Measurements from ENCODE around the gene HEPACAM2.

HEPACAM2 gene

DNA sequence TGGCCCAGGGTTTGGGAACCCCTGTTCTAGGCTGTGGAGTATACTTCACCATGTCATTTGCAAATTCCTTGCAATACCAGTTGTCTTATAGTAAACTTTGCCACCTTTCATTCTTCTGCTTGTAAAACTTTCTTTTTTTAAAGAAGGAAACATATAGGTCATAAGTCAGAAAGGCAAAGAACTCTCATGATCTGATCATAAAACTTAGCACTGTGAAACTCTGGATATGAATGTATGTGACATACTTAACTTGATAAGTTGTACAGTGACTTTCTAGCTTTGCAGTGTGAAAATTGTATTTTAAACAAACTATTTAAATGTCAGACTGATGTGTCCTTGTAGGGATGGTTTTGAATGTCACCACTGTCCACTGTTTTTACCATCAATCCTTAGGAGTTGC, 47.1 kb downstream of the HEPACAM2 start:
- DNase-seq (ENCODE audit: insufficient read length, low spot score) (no peak), FAIRE-seq (no peak)
- no peak for TF ChIP-seq POLR2A (IDR thresholded peaks at IDR 0.05; ENCODE audit: low read depth, low read length)

DNA sequence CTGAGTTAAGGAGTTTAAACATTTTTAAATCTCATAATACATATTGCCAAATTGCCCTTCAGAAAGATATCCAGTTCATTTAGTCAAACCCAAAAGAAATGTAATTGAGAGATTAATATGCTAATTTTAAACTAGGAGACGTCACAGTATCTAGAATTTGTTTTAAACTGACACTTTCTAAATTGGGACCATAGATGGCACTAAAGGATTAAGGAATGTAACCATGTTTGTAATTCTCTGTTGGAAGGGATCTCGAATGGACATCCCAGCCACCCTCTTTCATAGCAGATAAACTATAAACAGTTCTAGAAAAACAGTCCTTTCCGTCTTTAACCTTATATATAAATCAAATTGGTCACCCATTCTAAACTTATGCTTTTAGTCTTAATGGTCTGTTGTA, 48.1 kb downstream of the HEPACAM2 start:
- no peak for TF ChIP-seq POLR2A (IDR thresholded peaks at IDR 0.05; ENCODE audit: low read depth, low read length)
- DNase-seq (ENCODE audit: insufficient read length, low spot score) = no peak
- no peak for FAIRE-seq

DNA sequence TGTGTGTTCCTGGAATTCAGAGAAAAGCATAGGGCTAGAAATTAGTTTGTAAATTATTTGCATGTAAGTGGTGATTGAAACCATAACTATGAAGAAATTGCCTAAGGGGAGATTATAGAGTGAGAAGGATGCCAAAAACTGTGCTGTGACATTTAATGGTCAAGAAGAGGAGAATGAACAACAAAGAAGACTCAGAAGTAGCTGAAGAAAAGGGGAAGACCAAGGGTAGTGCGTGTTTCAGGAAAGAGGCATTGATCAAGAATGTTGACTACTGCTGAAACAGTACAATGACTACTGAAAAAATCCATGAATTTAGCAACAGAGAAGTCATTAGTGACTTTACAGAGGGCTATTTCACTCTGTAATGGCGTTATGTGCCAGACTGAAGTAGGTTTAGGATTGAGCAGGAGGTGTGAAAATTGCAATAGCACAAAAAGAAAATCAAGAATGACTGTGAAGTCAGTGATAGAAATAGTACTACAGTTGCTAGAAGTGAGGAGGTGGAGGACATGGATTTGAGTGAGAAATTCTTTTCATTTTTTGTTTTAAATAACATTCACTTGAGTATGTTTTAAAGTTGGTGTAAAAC, 49.2 kb downstream of the HEPACAM2 start:
- TF ChIP-seq POLR2A (IDR thresholded peaks at IDR 0.05; ENCODE audit: low read depth, low read length) = no peak
- FAIRE-seq = no peak
- no peak for DNase-seq (ENCODE audit: insufficient read length, low spot score)

DNA sequence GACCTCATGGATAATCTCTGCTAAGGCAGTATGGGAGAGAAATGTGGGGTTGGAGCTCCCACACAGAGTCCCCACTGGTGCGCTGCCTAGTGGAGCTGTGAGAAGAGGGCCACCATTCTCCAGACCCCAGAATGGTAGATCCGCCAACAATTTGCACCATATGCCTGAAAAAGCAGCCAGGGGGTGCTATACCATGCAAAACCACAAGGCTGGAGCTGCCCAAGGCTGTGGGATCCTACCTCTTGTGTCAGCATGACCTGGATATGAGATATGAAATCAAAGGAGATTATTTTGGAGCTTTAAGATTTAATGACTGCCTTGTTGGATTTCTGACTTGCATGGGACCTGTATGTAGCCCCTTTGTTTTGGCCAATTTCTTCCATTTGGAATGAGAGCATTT, 51.0 kb downstream of the HEPACAM2 start:
- FAIRE-seq (no peak), DNase-seq (ENCODE audit: insufficient read length, low spot score) (no peak)
- TF ChIP-seq POLR2A (IDR thresholded peaks at IDR 0.05; ENCODE audit: low read depth, low read length) = no peak

DNA sequence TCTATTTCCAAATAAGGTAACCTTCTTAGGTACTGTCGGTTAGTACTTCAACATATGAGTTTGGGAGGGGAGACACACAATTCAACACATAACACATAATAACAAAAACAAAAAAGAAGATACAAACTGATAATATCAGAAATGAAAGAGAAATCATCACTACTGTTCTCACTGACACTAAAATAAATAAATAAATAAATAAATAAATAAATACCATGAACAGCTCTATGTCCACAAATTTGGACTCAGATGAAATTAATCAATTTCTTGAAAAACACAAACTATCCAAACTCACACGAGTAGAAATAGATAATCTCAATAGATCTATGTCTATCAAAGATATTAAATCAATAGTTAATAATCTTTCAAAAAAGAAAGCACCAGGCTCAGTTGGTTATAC, 53.6 kb downstream of the HEPACAM2 start:
- TF ChIP-seq POLR2A (IDR thresholded peaks at IDR 0.05; ENCODE audit: low read depth, low read length) = no peak
- DNase-seq (ENCODE audit: insufficient read length, low spot score) = no peak
- FAIRE-seq = no peak

DNA sequence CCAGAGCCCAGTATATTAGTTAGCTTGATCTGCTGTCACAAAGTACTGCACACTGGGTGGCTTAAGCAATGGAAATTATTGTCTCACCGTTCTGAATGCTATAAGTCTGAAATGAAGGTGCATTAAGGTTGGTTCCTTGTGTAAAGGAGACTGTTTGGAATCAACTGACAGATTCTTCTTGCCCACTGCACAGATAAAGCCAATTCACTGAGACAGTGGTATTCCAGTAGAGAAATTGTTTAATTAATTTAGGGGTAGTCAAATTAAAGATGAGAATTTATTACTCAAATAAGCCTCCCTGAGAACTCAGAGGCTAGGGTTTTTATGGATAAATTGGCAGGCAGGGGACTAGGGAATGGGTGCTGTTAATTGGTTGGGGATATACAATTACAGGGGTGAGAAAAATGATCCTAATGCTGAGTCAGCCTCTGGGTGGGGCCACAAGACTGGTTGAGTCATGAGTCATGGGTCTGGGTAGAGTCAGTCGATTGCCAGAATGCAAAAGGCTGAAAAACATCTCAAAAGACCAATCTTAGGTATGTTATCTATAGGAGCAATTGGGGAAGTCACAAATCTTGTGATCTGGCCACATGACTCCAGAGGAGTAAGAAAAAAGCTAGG, 54.6 kb downstream of the HEPACAM2 start:
- DNase-seq (ENCODE audit: insufficient read length, low spot score) (no peak), FAIRE-seq (no peak)
- TF ChIP-seq POLR2A (IDR thresholded peaks at IDR 0.05; ENCODE audit: low read depth, low read length) = no peak

DNA sequence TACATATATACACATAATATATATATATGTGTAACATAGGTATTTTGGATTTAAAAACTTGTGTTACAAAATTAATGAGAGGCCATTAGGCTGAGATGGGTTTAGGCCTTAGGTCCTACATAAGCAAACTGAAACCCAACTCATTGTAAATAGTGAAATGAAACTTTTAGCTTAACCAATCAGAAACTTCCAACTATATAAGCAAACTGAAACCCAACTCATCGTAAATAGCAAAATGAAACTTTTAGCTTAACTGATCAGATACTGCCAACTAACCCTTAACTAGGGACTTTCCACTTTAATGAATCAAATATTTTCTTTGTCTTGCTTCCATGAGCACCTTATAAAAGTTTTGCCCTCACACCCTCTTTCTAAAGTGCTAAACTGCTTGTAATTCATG, 60.8 kb downstream of the HEPACAM2 start:
- no peak for TF ChIP-seq POLR2A (IDR thresholded peaks at IDR 0.05; ENCODE audit: low read depth, low read length)
- no peak for DNase-seq (ENCODE audit: insufficient read length, low spot score)
- no peak for FAIRE-seq

DNA sequence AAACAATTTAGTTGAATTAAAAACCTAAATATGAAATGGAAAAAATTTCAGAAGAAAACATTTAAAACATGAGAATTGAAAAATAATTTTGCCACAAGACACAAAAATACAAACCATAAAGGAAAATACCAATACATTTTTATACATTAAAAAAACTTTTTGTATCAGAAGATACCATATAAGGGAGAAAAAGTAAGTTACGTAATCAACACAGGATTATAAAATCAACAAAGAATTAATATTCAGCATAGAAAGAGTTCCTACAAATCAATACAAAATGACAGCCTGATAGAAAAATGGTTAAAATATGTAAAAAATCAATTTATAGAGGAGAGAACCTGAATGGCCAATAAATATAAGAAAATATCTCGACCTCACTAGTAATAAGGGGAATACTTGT, 61.5 kb downstream of the HEPACAM2 start:
- TF ChIP-seq POLR2A (IDR thresholded peaks at IDR 0.05; ENCODE audit: low read depth, low read length) = no peak
- no peak for DNase-seq (ENCODE audit: insufficient read length, low spot score)
- no peak for FAIRE-seq

DNA sequence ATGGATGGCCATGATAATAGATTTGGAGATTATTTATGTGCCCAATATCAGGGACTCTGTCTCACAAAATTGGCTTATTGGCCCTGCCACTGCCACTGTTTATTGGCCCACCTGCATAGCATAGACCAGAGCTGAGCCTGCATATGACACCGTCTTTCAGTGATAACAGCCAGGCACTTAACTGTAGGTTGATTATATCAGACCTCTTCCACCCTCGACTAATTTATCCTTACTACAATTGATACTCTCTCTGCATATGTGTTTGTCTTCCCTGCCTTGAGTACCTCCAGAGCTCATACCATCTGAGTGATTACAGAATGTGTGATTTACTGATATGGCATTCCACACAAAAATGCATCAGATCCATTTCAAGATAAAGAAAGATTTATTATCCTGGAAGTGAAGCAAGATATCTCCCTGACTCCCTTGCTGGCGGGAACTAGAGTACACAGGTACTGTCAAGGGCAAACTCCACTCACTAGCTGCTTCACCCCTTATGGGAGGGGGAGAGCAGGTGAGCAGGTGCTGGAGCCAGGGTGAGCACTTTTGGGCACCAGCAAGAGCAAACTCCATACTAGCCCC, 65.0 kb downstream of the HEPACAM2 start:
- DNase-seq (ENCODE audit: insufficient read length, low spot score) (no peak), FAIRE-seq (no peak)
- no peak for TF ChIP-seq POLR2A (IDR thresholded peaks at IDR 0.05; ENCODE audit: low read depth, low read length)

DNA sequence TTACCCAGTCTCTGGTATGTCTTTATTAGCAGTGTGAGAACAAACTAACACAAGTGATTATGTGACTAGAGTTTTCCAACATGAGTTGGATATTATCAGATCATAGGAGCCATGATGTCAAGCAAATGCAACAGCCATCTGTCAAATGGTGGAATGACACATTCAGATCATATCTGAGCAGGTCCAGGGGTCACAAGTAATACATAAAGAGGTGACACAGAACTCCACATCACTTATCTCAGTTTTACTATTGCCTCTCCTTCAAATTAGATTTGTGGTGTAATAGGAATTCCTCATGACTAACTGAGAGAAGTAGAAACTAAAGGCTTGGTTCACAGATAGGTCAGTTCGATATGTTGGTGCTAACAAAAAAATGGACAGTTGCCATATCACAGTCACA, 65.9 kb downstream of the HEPACAM2 start:
- FAIRE-seq = no peak
- TF ChIP-seq POLR2A (IDR thresholded peaks at IDR 0.05; ENCODE audit: low read depth, low read length) = no peak
- no peak for DNase-seq (ENCODE audit: insufficient read length, low spot score)

DNA sequence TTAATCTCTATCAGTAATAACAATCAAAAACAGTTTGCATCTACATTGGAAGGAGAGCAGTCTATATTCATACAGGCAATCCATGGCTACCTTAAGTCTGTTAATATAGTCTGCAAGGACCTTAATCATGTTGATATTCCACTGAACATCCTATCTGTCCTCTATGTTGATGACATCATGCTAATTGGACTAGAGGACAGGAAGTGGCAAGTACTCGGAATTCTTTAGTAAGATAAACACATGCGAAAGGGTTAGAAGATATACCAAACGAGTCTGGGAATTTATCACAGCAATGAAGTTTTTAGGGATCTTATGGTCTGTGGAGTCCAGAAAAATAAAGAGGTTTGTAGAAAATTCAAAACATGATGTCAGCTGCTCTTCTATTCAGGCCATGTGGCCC, 66.8 kb downstream of the HEPACAM2 start:
- DNase-seq (ENCODE audit: insufficient read length, low spot score) (no peak), FAIRE-seq (no peak)
- no peak for TF ChIP-seq POLR2A (IDR thresholded peaks at IDR 0.05; ENCODE audit: low read depth, low read length)

DNA sequence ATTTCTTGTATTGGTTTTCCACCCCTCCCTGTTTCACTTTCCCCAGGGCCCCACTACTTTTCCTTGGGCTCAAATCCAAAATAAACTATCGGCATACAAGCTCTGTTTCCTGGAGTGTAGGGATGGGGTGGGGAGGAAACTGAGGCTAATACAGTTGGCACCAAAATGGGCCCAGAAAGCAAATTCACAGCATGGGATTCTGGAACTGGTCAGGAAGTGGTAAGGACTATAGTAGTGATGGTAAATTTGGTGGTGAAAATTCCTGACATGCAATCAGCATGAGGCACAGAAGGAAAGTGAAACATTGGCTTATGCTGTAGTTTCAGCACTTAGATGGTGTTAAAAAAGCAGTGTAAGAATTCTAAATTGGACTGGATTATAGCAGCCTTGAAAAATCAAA, 69.4 kb downstream of the HEPACAM2 start:
- DNase-seq (ENCODE audit: insufficient read length, low spot score) (no peak), FAIRE-seq (no peak)
- no peak for TF ChIP-seq POLR2A (IDR thresholded peaks at IDR 0.05; ENCODE audit: low read depth, low read length)

DNA sequence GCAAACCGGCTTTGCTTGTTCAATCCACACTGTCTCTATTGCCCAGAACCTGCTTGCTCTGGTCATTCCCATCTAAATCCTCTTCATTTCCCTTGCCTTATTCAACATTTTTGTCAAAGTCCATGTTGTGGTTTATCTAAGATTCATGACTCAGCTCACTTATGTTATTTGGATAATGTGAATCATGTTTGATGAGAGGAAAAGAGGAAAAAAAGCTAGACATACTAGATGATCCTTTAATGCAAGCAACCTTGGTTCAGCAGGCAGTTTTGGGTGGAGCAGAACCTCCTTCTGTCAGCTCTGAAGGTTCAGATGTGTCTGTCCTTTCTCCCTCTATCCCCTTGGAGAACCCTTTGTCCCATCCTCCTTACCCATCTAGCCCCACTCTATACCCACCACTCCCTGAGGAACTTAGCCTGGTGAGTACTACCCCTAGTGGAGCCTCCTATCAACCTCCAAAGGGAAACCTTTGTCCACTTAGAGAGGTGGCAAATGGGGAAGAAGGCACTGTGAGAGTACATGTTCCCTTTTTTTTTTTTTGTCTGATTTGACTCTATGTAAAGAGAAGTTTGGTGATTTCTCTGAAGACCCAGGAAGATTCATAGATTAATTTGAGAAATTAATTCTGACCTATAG, 76.0 kb downstream of the HEPACAM2 start:
- DNase-seq (ENCODE audit: insufficient read length, low spot score) = no peak

DNA sequence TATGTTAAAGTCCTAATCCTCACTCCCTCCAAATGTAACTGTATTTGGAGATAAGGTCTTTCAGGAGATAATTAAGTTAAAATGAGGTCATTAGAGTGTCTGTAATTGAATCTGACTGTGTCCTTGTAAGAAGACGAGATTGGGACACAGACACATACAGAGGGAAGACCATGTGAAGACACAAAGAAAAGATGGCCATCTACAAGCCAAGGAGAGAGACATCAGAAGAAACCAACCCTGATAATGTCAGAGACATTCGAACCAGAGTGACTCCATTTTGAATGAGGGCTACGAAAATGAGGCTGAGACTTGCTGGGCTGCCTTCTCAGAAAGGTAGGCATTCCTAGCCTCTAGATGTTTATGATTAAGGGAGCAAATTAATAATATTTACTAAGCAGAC, 77.5 kb downstream of the HEPACAM2 start:
- no peak for DNase-seq (ENCODE audit: insufficient read length, low spot score)
- no peak for FAIRE-seq
- no peak for TF ChIP-seq POLR2A (IDR thresholded peaks at IDR 0.05; ENCODE audit: low read depth, low read length)

More for the DNA sequence above, 76.0 kb downstream of the HEPACAM2 start:
- peak; percentile 33 for FAIRE-seq
- no peak for TF ChIP-seq POLR2A (IDR thresholded peaks at IDR 0.05; ENCODE audit: low read depth, low read length)

DNA sequence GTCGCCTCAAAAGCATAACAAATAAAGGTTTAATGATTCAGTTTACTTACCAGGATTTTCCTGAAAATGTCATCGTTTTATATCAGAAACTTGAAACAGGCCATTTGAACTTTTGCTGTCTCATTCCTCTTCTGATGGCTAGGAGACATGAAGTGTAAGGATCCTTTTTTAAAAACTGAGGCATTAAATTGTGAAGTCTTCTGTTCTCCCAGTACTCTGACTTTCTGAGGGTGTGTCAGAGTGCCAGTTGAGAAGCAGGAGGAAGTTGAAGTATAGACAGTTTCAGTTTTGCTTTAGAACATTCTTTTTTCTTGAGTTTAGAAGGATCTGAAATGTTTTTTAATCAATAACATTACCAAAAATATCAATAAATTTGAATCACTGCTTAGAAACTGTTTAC, 78.1 kb downstream of the HEPACAM2 start, which contains the start of gene SAMD9L:
TSS of gene SAMD9L (minus strand) at position 242 of the 400 bp plus-strand sequence. CDS start 12,414 bp downstream, outside the sequence.
- DNase-seq (ENCODE audit: insufficient read length, low spot score) (no peak), FAIRE-seq (no peak)
- TF ChIP-seq POLR2A (IDR thresholded peaks at IDR 0.05; ENCODE audit: low read depth, low read length) = no peak

Data from H54 (cell line).